Measurements from ENCODE around the gene SCAPER.

The SCAPER gene

DNA sequence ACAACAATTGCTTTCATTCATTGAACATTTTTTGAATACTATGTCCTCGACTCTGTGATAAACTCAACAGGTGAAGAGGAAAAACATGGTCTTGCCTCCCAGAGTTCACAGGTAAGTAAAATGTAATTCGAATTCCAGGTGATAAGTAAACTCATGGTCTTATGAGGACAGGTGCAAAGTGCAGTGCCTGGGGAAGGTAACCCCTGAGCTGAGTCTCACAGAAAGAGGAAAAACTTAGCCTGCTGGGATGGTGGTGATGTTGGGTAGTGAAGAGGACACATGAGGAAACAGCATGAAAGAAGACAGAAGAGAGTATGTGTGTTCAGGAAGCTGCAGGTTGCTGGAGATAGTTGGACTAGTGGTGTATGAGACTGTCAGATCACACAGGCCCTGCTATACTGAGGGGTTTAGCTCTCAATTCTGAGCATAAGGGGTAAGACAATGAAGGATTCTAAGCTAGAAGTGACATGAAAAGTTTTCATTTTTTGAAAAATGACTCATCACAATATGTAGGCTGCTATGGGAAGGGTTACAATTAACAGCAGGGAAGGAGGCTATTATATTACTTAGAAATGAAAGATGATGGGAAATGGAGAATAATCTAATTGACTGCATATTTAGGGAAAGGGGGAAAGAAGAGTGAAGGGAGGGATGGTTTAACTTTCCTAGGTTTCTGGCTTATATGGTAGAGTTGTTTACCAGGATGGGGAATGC is 457.3 kb downstream of the SCAPER start:
- TF ChIP-seq, protein P1, sequence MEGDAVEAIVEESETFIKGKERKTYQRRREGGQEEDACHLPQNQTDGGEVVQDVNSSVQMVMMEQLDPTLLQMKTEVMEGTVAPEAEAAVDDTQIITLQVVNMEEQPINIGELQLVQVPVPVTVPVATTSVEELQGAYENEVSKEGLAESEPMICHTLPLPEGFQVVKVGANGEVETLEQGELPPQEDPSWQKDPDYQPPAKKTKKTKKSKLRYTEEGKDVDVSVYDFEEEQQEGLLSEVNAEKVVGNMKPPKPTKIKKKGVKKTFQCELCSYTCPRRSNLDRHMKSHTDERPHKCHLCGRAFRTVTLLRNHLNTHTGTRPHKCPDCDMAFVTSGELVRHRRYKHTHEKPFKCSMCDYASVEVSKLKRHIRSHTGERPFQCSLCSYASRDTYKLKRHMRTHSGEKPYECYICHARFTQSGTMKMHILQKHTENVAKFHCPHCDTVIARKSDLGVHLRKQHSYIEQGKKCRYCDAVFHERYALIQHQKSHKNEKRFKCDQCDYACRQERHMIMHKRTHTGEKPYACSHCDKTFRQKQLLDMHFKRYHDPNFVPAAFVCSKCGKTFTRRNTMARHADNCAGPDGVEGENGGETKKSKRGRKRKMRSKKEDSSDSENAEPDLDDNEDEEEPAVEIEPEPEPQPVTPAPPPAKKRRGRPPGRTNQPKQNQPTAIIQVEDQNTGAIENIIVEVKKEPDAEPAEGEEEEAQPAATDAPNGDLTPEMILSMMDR (IDR thresholded peaks at IDR 0.05): no peak

DNA sequence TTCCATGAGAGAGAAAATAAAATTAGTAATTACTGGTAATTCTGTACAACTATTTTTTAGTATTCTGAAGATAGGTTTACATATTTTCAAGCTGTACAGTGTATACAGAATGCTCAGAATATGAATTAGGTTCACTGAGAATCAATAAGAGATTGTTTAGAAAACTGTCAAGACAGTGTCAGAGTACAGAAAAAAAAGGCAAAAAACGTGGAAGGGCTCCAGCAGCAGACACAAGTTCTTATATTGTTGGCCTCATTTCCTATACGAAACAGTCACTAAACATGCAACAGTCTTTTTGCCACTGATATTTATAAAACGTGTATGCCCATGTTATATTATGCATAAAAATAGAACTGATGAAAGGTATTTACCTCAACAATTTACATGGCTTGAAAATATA is 464.7 kb downstream of the SCAPER start:
- TF ChIP-seq, protein P1 (IDR thresholded peaks at IDR 0.05): no peak

DNA sequence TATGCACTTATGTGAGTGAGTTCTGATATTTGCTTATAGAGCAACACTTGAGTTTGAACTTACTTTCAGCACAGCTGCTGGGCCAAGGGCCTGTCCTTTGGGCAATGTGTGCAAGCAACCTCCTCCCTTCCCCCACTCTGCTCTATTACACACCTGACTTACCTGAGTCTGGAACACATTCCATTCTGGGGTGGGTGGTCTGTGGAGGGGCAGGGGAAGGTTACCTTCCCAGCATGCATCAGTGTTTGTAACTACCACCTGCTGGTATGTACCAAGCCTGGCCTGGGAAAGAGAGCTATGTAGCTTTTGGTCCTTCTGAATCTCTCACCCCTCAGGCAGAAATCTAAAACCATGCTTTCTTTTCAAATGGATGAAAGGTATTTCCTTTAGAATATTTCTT is 465.6 kb downstream of the SCAPER start:
- TF ChIP-seq, protein P1 (IDR thresholded peaks at IDR 0.05): no peak

DNA sequence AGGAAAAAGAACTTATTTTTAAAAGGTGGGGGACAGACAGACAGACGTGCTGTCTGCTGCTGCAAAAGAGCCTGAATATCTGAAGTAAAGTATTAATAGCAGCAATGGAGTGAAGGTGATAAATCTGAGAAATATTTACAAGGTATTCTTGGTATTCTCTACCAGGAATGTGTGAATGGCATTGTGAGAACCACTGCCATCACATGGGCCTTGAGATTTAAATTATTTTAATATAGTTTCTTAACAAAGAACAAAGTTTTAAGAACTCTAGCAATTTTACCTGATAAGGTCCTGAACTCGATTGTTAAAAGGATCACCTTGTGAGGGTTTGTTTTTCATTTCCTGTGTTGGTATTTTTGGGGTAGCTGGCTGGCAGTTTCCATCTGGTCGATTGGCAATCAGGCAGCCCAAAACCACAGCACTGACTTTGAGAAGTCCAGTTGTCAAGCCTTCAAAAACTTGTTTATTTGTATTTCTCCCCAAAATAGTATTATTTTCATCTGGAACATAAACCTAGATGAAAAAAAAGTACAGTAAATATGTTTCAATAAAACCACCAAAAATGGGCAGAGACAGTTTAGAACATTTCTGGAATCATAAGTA is 471.2 kb downstream of the SCAPER start:
- TF ChIP-seq, protein P1 (IDR thresholded peaks at IDR 0.05): no peak

DNA sequence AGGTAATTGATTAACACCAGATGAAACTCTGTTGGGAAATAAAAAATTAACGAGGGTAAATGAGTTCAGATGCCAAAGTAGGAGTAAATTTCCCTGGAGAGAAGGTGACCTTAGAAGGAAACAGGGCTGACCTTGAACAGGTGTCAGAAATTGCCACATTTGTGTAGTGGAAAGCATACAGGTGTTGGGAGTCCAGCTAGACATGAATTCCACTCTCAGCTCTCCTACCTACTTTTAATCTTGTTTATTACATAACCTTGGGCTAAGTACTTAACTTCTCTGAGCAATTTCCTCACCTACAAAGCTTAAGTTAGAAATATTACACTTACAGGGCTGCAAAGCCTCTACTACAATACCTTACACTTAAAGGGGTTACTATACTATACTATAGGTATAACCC is 472.5 kb downstream of the SCAPER start:
- TF ChIP-seq, protein P1 (IDR thresholded peaks at IDR 0.05): no peak

DNA sequence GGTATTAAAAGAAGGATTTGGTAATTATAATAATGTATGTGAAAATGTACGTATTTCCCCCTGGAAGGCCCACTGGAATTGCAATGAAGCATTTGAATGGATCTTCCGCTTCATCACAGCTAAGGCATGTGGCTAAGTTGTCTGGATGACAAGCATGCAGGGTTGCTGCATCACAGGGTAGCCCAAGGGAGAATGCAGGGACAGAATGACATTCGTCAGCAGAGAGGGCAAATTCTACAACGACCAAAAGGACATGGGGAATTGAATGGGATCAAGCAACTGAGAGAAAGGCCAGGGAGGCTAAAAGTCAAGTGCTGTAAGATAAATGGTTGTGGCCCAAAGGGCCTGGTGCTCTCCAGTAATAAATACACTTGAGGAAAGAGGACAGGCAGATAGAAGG is 473.2 kb downstream of the SCAPER start:
- TF ChIP-seq, protein P1 (IDR thresholded peaks at IDR 0.05): no peak

DNA sequence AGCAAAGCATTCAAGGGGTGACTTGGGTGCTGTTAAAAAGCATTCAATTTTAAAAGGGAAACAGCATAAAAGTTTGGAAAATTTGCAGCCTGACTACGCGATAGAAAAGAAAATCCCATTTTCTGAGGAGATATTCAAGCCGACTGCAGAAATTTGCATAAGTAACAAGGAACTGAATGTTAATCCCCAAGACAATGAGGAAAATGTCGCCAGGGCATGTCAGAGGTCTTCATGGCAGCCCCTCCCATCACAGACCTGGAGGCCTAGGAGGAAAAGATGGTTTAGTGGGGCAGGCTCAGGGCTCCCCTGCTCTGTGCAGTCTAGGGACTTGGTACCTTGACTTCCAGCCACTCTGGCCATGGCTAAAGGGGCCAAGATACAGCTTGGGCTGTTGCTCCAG is 475.5 kb downstream of the SCAPER start:
- TF ChIP-seq, protein P1 (IDR thresholded peaks at IDR 0.05): no peak

Data from LNCAP (cell line).